KMS-11 (cell line): ENCODE measurements around the gene RPLP2.
A peak's percentile ranks its signal among the peaks of the same experiment; 100 is the strongest.

Experiments
- H2AFZ ChIP-seq: fragments of 200-600 bp; sonication (generic); 2 replicates; pipeline ENCODE4 v1.6.1; 2016; ENCODE audit warnings: antibody characterized with exemption, mixed run types, low read depth
- H3K27ac ChIP-seq: fragments of 200-600 bp; sonication (generic); 2 replicates; pipeline ENCODE4 v1.6.1; 2016; ENCODE audit warnings: mild to moderate bottlenecking, mixed run types
- H3K27me3 ChIP-seq: fragments of 200-600 bp; sonication (generic); 2 replicates; pipeline ENCODE4 v1.6.1; 2017; ENCODE audit warnings: mild to moderate bottlenecking, low read depth, mixed run types, moderate library complexity; ENCODE audit not compliant: insufficient read depth
- H3K36me3 ChIP-seq: fragments of 200-600 bp; sonication (generic); 2 replicates; pipeline ENCODE4 v1.6.1; 2017; ENCODE audit warnings: mild to moderate bottlenecking, mixed run types; ENCODE audit not compliant: insufficient read depth
- H3K4me1 ChIP-seq: fragments of 200-600 bp; sonication (generic); 2 replicates; pipeline ENCODE4 v1.6.1; 2016; ENCODE audit warnings: mild to moderate bottlenecking, low read depth, mixed run types; ENCODE audit not compliant: poor library complexity, severe bottlenecking
- H3K4me2 ChIP-seq: fragments of 200-600 bp; sonication (generic); 2 replicates; pipeline ENCODE4 v1.7.0; 2016; ENCODE audit warnings: mild to moderate bottlenecking, mixed run types
- H3K4me3 ChIP-seq: fragments of 200-600 bp; sonication (generic); IDR thresholded peaks from 2 replicates; pipeline ENCODE4 v1.6.1; 2017; ENCODE audit warnings: low read depth, low read length, mixed read lengths; ENCODE audit not compliant: insufficient read depth
- H3K79me2 ChIP-seq: fragments of 200-600 bp; sonication (generic); 2 replicates; pipeline ENCODE4 v1.6.1; 2016; ENCODE audit warnings: low read depth, mixed run types; ENCODE audit not compliant: insufficient read depth
- H3K9ac ChIP-seq: fragments of 200-600 bp; sonication (generic); 2 replicates; pipeline ENCODE4 v1.6.1; 2016; ENCODE audit warnings: mild to moderate bottlenecking, mixed run types
- H4K20me1 ChIP-seq: fragments of 200-600 bp; sonication (generic); 2 replicates; pipeline ENCODE4 v1.6.1; 2016; ENCODE audit warnings: mild to moderate bottlenecking, mixed run types; ENCODE audit not compliant: insufficient read depth
- CTCF ChIP-seq: fragments of 200-600 bp; sonication (generic); conservative IDR thresholded peaks from 2 replicates; pipeline ENCODE4 v1.6.1; 2017; ENCODE audit warnings: low read depth, mild to moderate bottlenecking, antibody characterized with exemption, low read length, moderate library complexity, mixed read lengths

RPLP2 gene

GRCh38 chr11:788009-788640 is 21.6 kb upstream of the RPLP2 start:
- H3K27ac ChIP-seq, result no peak overlapping the region
- no peak overlapping the region for H3K9ac ChIP-seq
- H3K79me2 ChIP-seq, result no peaks in the 10 kb centered on the region
- H4K20me1 ChIP-seq, result no peaks in the 10 kb centered on the region
- H3K4me1 ChIP-seq, result peaks cover 12% of the 10 kb centered on the region
- H3K4me3 ChIP-seq, result no peak overlapping the region
- TF ChIP-seq CTCF, result no peak
- no peak overlapping the region for H3K4me2 ChIP-seq
- H3K27me3 ChIP-seq, result no peaks in the 10 kb centered on the region
- no peak overlapping the region for H2AFZ ChIP-seq
- no peaks in the 10 kb centered on the region for H3K36me3 ChIP-seq

GRCh38 chr11:788953-789940 is 20.5 kb upstream of the RPLP2 start:
- no peaks in the 10 kb centered on the region for H4K20me1 ChIP-seq
- H3K27me3 ChIP-seq, result no peaks in the 10 kb centered on the region
- no peak overlapping the region for H3K4me3 ChIP-seq
- H3K79me2 ChIP-seq, result no peaks in the 10 kb centered on the region
- no peak overlapping the region; the same call in 1 of the 2 replicates for H3K27ac ChIP-seq
- peak overlapping the region; percentile 84; the same call in 1 of the 2 replicates for H3K4me2 ChIP-seq
- H3K4me1 ChIP-seq, result peaks cover 12% of the 10 kb centered on the region
- H2AFZ ChIP-seq, result no peak overlapping the region
- H3K9ac ChIP-seq, result peak overlapping the region; percentile 32; the same call in 1 of the 2 replicates
- H3K36me3 ChIP-seq, result no peaks in the 10 kb centered on the region
- no peak for TF ChIP-seq CTCF

GRCh38 chr11:789943-790342 is 19.8 kb upstream of the RPLP2 start, which contains the start of gene CEND1:
Gene CEND1, minus strand, starts transcription at chr11:790090. Its CDS starts 1,514 bp downstream, at chr11:788576.
- Histone ChIP-seq H3K9ac (peak within 1 kb of the TSS; percentile 32; the same call in 1 of the 2 replicates), H3K27ac (no peak within 1 kb of the TSS; the same call in 1 of the 2 replicates), H3K79me2 (no peaks in the 10 kb centered on the region), H3K4me1 (peaks cover 12% of the 10 kb centered on the region), H2AFZ (no peak within 1 kb of the TSS), H3K27me3 (no peaks in the 10 kb centered on the region), H4K20me1 (no peaks in the 10 kb centered on the region), H3K4me3 (no peak within 1 kb of the TSS), H3K4me2 (peak within 1 kb of the TSS; percentile 84; the same call in 1 of the 2 replicates), H3K36me3 (no peaks in the 10 kb centered on the region)
- no peak for TF ChIP-seq CTCF

- H3K4me1 ChIP-seq, result peaks cover 12% of the 10 kb centered on the region
- TF ChIP-seq CTCF, result no peak
- H3K4me3 ChIP-seq, result no peak overlapping the region
- no peak overlapping the region for H2AFZ ChIP-seq
- H3K9ac ChIP-seq, result no peak overlapping the region
- 0 out of 2 replicates have a peak, but pooled peaks cover 4% of the 10 kb centered on the region for H3K79me2 ChIP-seq
- no peak overlapping the region for H3K4me2 ChIP-seq
- no peaks in the 10 kb centered on the region for H4K20me1 ChIP-seq
- H3K36me3 ChIP-seq, result no peaks in the 10 kb centered on the region
- no peaks in the 10 kb centered on the region for H3K27me3 ChIP-seq
- no peak overlapping the region for H3K27ac ChIP-seq
Observed at GRCh38 chr11:790721-791564, 18.8 kb upstream of the RPLP2 start.
